Purkinje cell (primary cell): Measurements from ENCODE around the gene ADAMTS1. TPM values are rescaled to one million over a fixed set of nuclear protein-coding genes. Genes with fewer than 3 reads are reported as not detected.

ENCODE experiments used
- polyA plus RNA-seq: library from polyadenylated mRNA; unstranded; fragments of >200 nt; fragmentation: Nextera tagmentation; gene quantifications from 2 replicates; pipeline ENCODE4 v1.2.1, GENCODE V29; 2014

Gene ADAMTS1
- 1.3 and 3.3 TPM in 2 replicates for polyA plus RNA-seq

GRCh38 chr21:26845066-26845758 lies at the start of gene ADAMTS1:
Gene ADAMTS1, minus strand, starts transcription at chr21:26845409. Its CDS starts 455 bp downstream, at chr21:26844954.

Other genes with a start within 250 kb of the ADAMTS1 start
- gene ADAMTS5, start 121.7 kb upstream of the ADAMTS1 start, polyA plus RNA-seq = 0.15 and 1.0 TPM in 2 replicates